GM18867 (cell line): ENCODE results near the gene CASQ2.
"Not testable (repeated sequence)": the region's sequence is repeated elsewhere in the genome, so short reads cannot be mapped to it uniquely, and the experiment has no call there.

Source experiments
- ATAC-seq: cut with Tn5 transposase; IDR thresholded peaks from one replicate; pipeline ENCODE4 v1.9.1; 2021; ENCODE audit warnings: mild to moderate bottlenecking, moderate library complexity; ENCODE audit not compliant: unreplicated experiment

Gene CASQ2

DNA sequence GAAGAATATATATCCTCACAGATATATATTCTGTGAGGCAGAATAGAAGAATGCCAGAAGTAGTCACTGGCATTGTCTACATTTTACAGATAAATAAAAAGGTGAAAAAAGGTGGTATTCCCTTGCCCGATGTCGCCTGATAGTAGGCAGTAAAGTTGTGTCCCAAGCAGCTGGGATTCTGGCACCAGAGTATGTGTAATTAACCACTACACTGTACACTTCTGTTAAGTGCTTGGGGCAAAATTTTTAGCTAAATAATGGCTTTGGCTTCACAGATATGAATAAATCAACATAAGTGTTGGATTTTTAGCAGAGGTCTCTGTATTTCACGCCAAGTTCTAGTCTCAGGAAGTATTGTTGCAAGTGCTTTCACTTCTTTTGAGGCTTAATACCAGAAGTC is 13.3 kb upstream of the CASQ2 start:
- ATAC-seq, result no peak

DNA sequence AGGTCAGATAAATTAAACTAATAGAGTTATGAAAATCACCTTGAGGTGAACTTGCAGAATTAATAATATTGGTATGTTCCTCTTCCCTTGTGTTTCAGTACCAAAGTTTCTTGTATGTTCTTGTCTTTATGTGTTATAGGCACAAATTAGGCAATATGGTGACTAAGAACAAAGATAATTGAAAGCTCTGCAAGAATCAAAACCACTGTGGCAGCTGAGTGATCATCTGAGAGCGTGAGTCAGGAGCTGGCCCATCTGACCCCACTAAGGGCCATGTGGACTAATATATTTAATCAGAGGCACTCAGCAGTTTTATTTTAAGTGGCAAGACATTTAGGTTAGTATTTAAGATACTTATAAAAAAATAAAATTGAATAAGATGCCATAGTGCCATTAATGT is 12.8 kb upstream of the CASQ2 start:
- ATAC-seq, result no peak

DNA sequence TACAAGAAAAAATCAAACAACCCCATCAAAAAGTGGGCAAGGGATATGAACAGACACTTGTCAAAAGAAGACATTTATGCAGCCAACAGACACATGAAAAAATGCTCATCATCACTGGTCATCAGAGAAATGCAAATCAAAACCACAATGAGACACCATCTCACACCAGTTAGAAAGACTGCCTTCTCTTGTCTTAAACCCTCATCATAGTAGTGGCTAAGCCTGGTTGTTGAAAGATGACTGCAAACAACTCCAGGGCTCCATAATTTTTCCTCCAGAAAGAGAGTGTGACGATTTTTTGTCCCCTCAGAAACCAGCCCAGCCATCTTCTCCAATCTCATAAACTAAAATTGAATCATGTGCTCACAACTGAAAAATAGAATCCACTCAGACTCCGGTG is 12.1 kb upstream of the CASQ2 start:
- not testable (repeated sequence) for ATAC-seq

DNA sequence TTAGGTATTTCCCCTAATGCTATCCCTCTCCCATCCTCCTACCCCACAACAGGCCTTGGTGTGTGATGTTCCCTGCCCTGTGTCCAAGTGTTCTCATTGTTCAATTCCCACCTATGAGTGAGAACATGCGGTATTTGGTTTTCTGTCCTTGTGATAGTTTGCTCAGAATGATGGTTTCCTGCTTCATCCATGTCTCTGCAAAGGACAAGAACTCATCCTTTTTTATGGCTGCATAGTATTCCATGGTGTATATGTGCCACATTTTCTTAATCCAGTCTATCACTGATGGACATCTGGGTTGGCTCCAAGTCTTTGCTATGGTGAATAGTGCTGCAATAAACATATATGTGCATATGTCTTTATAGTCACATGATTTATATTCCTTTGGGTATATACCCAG is 10.6 kb upstream of the CASQ2 start:
- ATAC-seq, result not testable (repeated sequence)

DNA sequence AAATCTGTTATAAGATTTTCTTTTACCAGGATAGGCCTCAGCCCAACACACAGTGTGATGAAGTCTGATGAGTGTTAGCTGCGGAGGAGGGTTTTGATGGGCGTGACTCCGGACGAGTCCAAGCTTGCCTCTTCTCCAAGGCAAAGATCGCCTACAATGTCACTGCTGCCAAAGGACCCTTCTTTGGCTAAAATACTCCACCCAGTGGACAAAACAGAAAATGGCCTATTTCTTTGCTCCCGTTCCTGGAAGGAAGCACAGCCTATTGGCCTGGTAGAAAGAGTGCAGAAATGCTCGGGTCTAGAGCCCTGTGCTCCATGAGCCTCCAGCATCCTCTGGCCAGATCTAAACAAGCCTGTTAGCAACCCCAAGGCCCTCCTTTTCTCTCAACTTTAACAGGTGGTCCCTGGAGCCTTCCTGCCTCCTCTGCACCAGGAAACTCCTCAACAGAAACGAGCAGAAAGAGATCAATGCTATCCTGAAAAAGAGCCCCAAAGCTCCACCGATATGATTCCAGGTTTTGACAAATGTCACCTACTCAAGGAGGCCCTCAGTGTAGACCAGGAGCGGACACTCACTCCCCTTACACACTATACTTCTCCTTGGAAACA is 3.4 kb upstream of the CASQ2 start:
- peak; percentile 91 for ATAC-seq

DNA sequence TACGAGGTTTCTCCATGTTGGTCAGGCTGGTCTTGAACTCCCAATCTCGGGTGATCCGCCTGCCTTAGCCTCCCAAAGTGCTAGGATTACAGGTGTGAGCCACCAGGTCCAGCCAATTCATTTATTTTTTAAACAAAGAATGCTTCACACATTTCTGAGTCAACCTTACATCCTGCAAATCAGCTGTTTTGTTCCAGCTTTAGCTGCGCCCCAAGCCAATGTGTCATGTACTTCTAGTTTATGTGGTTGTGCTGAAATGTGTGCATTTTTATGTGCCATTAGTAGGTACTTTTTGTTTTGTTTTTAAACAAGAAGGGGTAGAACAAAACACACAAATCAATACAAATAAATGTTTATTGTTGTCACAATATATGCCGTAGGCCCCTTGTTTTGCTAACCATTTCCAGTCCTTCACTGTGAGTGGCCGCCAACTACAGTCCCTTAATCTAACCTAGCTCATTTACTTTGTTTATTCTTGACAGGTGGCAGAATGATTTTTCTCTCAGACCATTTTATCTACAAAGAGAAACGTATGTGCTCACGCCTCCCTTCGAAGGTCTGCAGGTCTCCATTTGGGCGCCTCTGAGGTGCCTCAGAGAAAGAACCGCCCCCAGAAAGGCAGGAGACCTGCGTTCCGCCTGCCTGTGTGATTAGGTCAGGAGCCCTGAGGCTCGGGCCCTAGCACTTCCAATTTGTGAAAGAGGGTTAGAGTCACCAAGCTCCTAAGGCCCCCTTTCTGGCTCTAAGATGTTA is 2.8 kb upstream of the CASQ2 start:
- peak; percentile 27 for ATAC-seq

DNA sequence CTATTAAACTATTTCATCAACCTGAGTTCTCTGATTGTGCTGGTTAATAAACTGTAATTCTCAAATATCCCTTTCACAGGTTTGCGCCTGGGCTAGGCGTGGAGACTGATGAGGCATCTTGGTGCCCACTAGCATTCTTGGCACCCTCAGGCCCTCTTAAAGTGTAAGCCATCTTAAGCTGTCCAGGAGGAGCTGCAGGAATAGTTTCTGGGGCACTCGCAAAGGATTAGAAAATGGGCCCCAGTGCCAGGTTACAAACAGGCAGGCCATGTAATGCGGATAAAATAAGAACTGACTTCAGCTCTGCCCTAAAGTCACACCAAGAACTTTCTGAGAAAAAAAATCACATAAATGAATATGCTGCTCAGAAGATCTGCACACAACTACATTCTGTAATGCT is 1.1 kb downstream of the CASQ2 start:
- ATAC-seq, result no peak

DNA sequence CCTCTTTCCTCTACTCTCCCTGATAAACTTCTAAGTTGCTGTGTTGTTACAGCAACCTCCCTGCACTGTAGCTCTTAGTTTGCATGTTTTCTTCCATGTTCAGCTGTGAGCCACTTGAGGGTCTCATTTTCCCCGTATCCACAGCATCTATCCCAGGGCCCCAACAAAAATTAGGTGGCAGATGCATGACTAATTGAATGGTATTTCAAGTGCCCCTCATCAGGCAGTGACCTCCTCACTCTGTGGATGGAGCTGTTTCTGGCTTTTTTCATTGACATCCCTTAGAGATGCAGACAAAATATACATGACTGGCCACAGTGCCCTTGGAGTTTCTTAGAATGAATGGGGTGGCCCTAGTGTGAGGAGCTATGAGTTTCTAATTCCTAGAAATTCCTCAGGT is 3.4 kb downstream of the CASQ2 start:
- ATAC-seq, result no peak

DNA sequence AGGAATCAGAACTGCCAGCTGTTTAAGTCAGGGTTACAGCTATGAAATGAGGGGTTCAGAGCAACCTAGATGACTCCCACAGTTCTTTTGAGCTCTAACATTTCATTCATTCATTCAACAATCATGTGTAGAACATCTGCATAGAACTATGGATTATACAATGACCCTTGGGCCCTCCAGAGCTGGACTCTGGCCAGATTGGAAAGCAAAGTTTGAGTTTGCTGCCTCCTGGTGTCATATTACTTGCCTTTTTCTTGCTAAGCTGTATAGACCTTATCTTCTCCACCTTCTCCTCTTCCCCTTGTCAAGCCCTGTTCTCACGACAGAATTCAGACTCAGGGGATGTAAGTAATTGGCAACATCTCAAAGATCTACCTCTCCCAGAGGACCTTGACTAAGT is 4.0 kb downstream of the CASQ2 start:
- no peak for ATAC-seq

DNA sequence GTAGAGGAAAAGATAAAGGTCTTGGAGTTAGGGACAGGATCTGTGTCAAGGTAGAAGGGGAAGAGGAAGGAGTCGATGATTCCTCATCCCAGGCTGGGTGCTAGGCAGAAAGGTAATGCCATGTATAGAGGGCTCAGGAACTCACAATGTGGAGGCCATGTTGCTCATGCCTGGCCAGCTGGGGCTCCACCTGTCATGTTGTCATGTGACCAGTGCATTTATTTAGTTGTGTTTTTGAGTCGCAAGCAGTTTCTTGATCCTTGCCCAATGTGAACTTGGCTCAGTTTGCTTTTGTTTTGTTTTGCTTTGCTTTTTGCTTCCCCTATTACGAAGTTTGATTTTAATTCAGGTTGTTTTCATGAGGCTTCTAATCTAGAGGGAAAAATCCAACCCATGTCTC is 5.7 kb downstream of the CASQ2 start:
- ATAC-seq, result no peak

DNA sequence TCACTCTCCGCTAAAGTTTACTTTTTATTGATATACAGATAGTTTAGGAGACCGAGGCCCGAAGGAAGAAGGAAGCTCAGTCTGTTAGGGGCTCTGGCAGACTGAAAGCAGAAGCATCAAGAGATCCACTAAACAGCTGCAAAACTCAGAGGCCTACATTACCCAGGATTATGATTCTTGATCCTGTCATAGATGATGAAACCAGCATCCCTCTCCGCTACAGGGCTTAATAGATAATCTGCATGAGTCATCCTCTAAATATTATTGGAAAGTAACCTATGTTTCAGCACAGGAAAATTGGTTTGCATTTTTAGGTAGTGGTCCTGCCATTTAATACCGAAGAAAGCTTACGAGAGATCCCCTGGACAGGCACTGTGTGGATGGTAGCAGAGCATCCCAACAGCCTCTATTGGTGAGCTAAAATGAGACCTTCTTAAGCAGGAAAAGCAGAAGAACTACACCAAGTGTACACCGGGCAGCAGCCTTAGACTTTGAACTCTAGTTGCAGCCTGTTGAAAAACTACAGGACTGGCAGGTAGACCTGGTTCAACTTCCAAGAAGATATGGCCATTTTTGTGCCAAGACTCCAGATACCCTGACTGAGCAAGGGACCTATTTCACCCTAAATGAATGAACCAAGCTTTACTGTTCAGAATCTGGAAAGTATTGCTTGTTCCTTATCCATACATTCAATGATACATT is 6.8 kb downstream of the CASQ2 start:
- no peak for ATAC-seq

DNA sequence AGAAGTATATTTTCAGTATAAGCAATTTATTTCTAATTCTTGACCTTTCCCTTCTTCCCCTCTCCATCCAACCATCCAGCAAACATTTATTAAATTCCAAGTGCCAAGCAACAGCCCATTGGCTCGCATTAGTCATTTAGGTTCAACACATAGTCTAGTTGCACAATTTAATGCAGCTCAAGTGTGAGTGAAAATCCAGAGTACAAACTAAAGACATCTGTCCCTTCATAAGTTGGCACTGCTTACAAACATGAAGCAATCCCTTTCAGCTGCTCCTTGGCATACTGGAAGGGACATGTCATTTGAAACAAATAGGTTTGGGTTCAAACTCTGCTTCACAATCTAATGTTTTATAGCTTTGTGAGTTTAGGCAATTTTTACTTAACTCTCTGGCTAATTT is 10.7 kb downstream of the CASQ2 start:
- ATAC-seq, result no peak

DNA sequence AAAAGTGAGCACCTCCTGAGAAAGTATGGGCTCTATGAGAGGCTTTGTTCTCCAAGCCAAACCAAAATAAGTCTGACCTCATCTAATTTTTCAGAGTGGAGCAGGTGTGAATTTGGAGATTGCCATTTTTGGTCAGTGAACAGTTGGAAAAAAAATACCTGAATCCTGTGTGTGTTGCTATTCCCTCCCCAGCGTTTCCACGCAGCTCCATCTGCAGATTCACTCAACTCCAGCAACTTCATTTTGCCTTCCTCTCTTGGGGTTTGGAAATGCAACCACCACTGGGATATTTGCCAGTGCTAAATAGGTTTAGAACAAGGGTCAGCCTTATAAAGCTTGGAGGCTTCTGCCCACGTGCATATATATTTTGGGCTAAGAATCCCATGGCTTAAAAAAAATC is 11.2 kb downstream of the CASQ2 start:
- ATAC-seq, result no peak

DNA sequence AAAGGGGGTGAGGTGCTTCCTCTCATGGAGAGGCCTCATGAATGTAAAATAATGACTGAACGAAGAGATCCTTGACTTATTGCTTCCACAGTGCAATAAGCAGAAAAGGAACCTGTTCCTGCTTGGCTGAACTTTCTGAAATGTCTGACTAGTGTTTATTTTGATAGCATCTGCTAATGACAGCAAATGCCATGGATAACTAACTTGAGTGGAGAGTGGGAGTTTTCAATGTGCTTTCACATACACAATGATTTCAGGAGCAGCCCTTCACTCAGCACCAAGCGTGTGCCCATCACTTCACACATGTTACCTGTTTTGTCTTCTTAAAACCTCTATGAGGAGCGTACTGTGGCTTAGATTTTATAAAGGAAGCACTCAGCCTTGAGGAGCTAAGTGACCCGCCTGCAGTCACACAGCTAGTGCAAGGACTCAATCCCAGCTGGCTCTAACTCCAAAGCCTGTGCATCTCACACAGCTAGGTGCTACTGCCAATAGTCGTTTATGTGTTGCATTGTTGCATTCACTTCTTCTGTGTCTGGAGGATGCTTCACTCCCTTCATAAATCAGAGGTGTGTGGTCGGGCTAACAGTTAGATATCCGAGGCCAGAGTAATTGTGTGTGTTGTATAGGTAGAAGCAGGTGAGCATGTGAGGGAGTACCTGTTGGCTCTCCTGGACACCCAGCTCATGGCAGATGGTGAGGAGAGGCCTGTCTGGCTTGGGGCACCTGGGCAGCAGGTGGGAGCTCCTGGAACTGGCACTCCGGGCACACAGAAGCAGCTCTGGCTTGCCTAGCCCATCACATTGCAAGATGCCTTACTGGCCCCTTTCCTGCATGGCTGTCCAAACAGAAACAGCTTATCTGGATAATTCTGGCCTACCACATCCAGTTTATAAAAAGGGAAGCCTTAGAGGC is 12.8 kb downstream of the CASQ2 start:
- ATAC-seq, result no peak

DNA sequence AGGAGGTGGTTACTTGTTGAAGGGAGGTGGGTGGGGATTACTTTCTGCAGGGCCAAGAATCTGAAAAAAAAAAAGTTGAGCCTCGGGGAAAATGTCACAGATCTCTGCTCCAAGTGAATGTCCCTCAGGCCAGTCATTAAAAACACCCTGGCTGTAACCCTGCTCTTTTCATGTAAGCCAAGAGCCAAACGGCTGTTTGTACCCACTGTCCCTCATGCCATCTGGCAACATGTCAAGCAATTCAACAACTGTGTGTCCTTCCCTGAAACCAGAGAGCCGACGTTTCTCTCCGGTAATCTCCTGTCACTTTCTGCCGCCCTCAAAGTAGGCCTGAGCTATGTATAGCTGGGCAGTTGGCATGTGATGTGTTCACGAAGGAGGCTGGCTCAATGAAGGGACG is 14.7 kb downstream of the CASQ2 start:
- no peak for ATAC-seq

DNA sequence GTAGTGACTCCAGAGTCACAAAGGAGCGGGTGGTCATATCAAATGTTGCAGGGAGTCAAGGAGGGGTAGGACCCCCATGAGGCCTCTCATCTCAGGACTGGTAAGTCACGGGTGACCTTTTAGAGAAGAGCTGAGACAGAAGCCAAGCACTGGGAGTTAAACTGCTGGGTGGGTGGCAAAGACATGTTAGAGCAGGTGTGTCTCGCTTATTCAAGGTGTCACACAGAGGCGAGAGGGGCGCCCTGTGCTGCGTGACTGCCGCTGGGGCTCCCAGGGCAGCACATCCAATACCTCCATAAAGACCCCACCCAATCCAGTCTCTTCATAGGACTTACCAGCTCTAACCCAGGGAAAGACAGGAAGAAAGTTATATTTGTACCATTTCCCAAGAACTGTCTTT is 15.2 kb downstream of the CASQ2 start:
- ATAC-seq, result no peak

DNA sequence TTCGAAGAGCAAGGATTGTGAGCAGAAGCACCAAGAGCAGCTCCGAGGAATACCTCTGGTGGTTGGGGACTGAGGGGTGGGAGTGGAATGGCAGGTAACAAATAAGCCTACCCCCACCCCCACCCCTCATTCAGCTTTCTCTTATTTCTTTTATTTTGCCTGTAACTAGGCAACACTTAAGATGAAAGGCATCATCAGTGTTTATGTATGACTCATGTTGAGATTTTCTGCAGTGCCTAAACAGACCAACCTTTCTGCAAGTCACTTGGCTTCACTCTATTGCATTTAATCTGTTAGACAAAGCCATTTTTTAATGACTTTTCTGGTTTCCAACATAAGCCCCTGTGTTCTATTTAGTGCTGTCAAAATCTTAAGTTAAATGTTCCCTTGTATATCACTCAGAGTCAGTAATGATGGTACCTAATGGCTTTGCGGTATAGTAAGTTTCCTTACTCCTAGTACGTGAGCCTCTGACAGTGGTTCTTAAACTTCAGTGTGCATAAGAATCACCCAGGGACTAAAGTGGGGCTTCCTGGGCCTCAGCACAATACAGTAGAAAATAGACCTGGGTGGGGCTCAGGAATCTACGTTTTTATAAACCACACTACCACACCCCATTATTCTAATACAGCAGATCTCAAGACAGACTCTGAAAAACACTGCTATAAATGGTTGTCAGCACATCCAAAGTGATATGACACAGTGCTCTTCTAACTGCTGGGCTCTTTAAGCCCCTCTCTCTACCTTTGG is 19.9 kb downstream of the CASQ2 start:
- ATAC-seq, result no peak

DNA sequence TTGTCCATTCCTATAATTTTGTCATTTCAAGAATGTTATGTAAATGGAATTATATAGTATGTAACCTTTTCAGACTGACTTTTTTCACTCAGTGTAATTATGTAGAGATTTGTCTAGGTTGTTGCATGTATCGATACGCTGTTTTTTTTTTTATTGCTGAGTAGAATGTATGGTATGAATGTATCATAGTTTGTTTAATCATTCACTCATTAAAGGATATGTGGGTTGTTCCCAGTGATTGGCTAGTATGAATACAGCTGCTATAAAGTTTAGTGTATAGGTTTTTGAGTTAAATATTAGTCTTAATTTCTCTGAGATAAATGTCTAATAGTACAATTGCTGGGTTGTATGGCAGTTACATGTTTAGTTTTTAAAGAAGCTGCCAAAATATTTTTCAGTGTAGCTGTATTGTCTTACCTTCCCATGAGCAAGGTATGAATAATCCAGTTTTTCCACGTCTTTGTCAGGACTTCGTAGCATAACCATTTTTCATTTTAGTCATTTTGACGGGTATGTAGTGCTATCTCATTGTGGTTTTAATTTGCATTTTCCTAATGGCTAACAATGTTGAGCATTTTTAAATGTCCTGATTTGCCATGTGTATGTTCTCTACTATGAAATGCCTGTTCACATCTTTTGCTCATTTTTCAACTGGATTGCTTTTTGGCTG is 22.4 kb downstream of the CASQ2 start:
- ATAC-seq, result no peak

DNA sequence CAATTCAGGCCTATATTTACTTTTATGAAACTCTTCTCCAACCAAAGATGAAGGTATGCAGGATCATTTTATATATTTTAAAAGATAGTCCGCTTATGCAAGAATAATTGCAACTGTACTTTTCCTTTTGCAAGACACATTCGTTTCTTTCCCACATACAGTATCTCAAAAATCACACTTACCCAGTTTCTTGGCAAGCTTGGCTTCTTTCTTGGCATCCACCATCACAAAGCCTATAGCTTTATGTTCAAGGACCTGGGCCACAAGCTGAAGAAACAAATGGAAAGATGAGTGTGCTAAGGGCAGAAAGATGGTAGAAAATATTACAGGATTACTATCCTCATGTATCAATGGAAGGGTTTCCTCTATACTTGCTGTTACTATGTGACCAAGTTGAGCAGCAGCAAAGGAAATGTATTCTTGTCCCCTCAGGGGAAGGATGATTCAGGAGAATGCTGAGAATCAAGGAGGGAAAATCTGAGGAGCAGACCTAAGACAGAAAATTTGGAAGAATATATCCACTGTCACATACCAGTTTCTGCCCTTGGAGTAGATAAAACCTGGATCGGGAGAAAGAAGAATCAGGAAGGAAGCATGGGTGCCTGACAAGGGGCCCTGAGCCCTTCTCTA is 23.8 kb downstream of the CASQ2 start:
- no peak for ATAC-seq

DNA sequence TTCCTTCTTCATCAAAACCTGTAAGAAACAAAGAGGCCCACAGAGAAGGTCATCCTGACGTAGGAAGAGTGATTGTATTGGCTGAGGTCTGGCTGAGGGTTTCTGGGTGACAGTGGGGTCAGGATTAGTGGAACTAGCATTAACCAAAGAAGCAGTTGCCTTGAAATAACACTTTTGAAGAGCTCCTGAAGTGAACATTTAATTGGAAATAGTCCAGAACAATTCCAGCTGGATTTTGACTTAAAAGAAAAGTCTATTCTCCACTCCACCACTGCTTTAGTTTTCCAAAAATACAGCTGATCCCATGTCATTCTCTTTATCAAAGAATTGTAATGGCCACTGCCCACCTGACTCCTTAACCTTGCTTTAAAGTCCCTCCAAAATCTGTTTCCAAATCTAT is 27.7 kb downstream of the CASQ2 start:
- no peak for ATAC-seq
